Mesodermal cell (in vitro differentiated cells): ENCODE results near the gene NFE2L3.

Experiments
- H3K27ac ChIP-seq: 2 replicates; pipeline ENCODE4 v1.7.0; 2013; ENCODE audit warnings: mild to moderate bottlenecking, low read depth, low read length, moderate library complexity; ENCODE audit not compliant: severe bottlenecking
- H3K36me3 ChIP-seq: 2 replicates; pipeline ENCODE4 v1.7.1; 2013; ENCODE audit warnings: mild to moderate bottlenecking, low read length, moderate library complexity; ENCODE audit not compliant: control insufficient read depth, insufficient read depth
- H3K4me1 ChIP-seq: one replicate; pipeline ENCODE4 v1.7.1; 2013; ENCODE audit warnings: mild to moderate bottlenecking, low read length; ENCODE audit not compliant: insufficient read depth, control insufficient read depth, poor library complexity, severe bottlenecking
- H3K4me3 ChIP-seq: 2 replicates; pipeline ENCODE4 v1.7.0; 2013; ENCODE audit warnings: low read length, control low read depth, mild to moderate bottlenecking; ENCODE audit not compliant: insufficient read depth, poor library complexity, severe bottlenecking; ENCODE audit errors: extremely low read depth
- H3K9me3 ChIP-seq: 2 replicates; pipeline ENCODE4 v1.7.1; 2013; ENCODE audit warnings: mild to moderate bottlenecking, low read length, moderate library complexity; ENCODE audit not compliant: control insufficient read depth
- WGBS, 2 experiments: methylation state at CpG; one replicate each; pipeline ENCODE4 v1.1.5; 2013; ENCODE audit warnings: missing lambda C conversion rate in 2 of 2; ENCODE audit not compliant: insufficient coverage in 2 of 2; 5-methylcytosine and 5-hydroxymethylcytosine counted together

The NFE2L3 gene

GRCh38 chr7:26195867-26196657 is 44.1 kb downstream of the NFE2L3 start:
- H3K27ac ChIP-seq: no peak overlapping the region
- H3K36me3 ChIP-seq: peaks cover 81% of the 10 kb centered on the region
- peak overlapping the region; percentile 93 for H3K4me3 ChIP-seq
- H3K4me1 ChIP-seq: peaks cover 10% of the 10 kb centered on the region
- WGBS, 2 experiments: 79 to 86% methylated on average over 1 to 8 of the region's 10 CpGs
- no peaks in the 10 kb centered on the region for H3K9me3 ChIP-seq

DNA sequence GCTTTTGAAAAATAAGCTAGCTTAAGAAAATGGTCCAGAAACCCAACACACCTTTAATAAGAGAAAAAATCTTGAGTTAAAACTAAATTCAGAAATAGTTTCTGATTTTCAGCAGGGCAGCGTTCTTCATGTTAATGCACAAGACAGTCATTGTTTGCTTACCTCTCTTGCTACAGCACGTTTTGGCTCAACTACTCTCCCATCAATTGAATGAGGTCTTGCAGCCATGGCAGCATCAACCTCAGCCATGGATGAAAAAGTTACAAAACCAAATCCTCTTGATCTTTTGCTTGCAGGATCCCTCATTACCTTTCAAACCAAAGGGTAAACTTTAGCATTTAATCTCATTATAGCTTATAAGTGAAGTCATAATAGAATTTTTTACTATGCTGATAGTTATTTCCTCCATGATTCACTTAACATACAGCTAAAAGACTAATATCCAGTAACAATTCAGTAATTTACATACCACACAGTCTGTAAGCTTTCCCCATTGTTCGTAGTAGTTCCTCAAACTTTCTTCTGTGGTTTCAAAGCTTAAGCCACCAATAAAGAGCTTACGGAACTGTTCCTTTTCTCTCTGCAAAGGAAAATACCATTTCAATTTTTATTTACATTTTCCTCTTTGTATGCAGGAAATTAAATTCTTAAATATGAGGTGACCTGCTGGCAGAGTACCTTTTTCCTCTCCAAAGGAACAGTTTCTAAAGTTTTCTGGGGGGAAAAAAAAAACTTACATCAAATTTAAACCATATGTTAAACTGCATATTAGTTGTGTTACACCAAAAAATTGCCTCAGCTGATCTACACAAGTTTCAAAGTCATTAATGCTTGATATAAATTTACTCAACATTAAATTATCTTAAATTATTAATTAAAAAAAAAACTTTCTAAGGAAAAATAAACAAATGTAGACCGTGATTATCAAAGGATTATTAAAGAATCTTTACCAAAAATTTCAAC is 45.4 kb downstream of the NFE2L3 start:
- H3K9me3 ChIP-seq: no peaks in the 10 kb centered on the region
- WGBS, 2 experiments: 16 to 19% methylated on average over 4 of the region's 5 CpGs
- H3K4me1 ChIP-seq: peaks cover 10% of the 10 kb centered on the region
- peak overlapping the region; percentile 93 for H3K4me3 ChIP-seq
- H3K36me3 ChIP-seq: peaks cover 69% of the 10 kb centered on the region
- no peak overlapping the region for H3K27ac ChIP-seq

GRCh38 chr7:26198133-26198780 is 46.3 kb downstream of the NFE2L3 start:
- Histone ChIP-seq H3K27ac (peak overlapping the region; percentile 99), H3K4me3 (peak overlapping the region; percentile 93), H3K4me1 (peaks cover 10% of the 10 kb centered on the region), H3K9me3 (no peaks in the 10 kb centered on the region), H3K36me3 (peaks cover 60% of the 10 kb centered on the region)
- 0% methylated on average over 2 of the region's 6 CpGs for WGBS, 2 experiments

DNA sequence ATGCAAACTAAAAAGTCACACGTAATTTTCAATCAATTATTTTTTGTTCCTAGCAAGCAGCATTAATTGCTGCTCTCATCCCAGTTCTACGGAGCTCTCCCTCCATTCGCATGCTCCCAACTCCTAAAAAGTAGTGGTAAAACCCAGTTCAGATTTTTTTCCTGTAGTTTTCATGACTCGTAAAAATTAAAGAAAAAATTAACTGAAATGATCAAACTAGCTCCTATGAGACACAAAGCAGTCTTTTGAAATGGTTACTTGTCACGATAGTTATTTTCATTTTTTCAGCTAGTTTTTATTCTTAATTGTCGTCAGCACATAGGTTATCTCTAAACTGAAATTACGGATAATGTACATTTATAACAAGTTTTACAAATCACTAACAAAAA is 46.8 kb downstream of the NFE2L3 start:
- Histone ChIP-seq H3K9me3 (no peaks in the 10 kb centered on the region), H3K36me3 (peaks cover 55% of the 10 kb centered on the region), H3K4me3 (peak overlapping the region; percentile 93), H3K27ac (peak overlapping the region; percentile 99), H3K4me1 (peaks cover 10% of the 10 kb centered on the region)
- WGBS, 2 experiments: 0% methylated on average over 2 to 3 of the region's 7 CpGs

- H3K9me3 ChIP-seq: no peaks in the 10 kb centered on the region
- peak overlapping the region; percentile 93 for H3K4me3 ChIP-seq
- peak overlapping the region; percentile 99 for H3K27ac ChIP-seq
- peaks cover 13% of the 10 kb centered on the region for H3K4me1 ChIP-seq
- 0% methylated on average over 23 to 27 of the region's 36 CpGs for WGBS, 2 experiments
- peaks cover 52% of the 10 kb centered on the region for H3K36me3 ChIP-seq
These were observed 47.5 kb downstream of the NFE2L3 start for GRCh38 chr7:26199301-26200037.

DNA sequence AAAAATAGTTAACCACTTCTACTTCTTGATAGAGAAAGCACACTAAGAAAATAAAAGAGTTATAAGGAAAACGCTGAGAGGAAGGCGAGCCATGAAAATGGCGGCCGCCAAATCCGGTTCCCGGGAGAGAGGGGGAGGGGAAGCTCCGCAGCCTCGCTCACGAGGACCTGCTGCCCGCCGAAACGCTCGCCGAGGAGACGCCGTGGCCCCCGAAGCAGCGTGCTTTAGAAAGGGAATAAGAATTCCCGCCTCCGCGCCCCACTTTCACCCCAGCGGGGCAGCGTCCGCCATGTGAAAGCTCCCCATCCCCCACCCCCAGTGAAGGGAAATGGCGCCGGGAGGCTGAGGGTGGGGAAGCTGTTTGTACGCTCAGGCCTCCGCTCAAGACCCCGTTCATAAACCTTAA is 48.0 kb downstream of the NFE2L3 start:
- H3K9me3 ChIP-seq: no peaks in the 10 kb centered on the region
- peak overlapping the region; percentile 93 for H3K4me3 ChIP-seq
- H3K27ac ChIP-seq: peak overlapping the region; percentile 99
- H3K4me1 ChIP-seq: peaks cover 14% of the 10 kb centered on the region
- WGBS, 2 experiments: 0% methylated on average over 9 to 14 of the region's 29 CpGs
- peaks cover 48% of the 10 kb centered on the region for H3K36me3 ChIP-seq

GRCh38 chr7:26200444-26201246 is 48.6 kb downstream of the NFE2L3 start, which contains the start of gene HNRNPA2B1:
Gene HNRNPA2B1 (minus strand): TSS chr7:26200746. CDS start chr7:26200577, 169 bp downstream.
- Histone ChIP-seq H3K36me3 (peaks cover 45% of the 10 kb centered on the region), H3K9me3 (no peaks in the 10 kb centered on the region), H3K27ac (peak within 1 kb of the TSS; percentile 99), H3K4me3 (peak within 1 kb of the TSS; percentile 93), H3K4me1 (peaks cover 14% of the 10 kb centered on the region)
- 0% methylated on average over 64 to 67 of the region's 71 CpGs for WGBS, 2 experiments

- H3K36me3 ChIP-seq: peaks cover 45% of the 10 kb centered on the region
- 0 to 4% methylated on average over 30 to 33 of the region's 86 CpGs for WGBS, 2 experiments
- H3K4me1 ChIP-seq: peaks cover 10% of the 10 kb centered on the region
- peak within 1 kb of the TSS; percentile 93 for H3K4me3 ChIP-seq
- no peaks in the 10 kb centered on the region for H3K9me3 ChIP-seq
- H3K27ac ChIP-seq: peak within 1 kb of the TSS; percentile 99
These were observed 49.4 kb downstream of the NFE2L3 start, which contains the start of gene CBX3 for GRCh38 chr7:26201247-26202018. Gene CBX3 (plus strand): TSS chr7:26201745. CDS start chr7:26202999, 1,254 bp downstream.
